M059J (cell line): Measurements from ENCODE around the gene NPB. TPM values are rescaled to one million over a fixed set of nuclear protein-coding genes. Genes with fewer than 3 reads are reported as not detected.

Experiments used
- DNase-seq: peaks from one replicate; pipeline ENCODE4 v3.0.0-alpha.2; 2012; ENCODE audit warnings: low read depth
- total RNA-seq: library from RNA; depleted of rRNA; stranded (reverse); fragments of >200 nt; shearing (Covaris generic); gene quantifications from 2 replicates; pipeline ENCODE4 v1.2.3, GENCODE V29; 2014

Gene NPB
- total RNA-seq, 1 experiment from 2014 or later, result 0.44 TPM

DNA sequence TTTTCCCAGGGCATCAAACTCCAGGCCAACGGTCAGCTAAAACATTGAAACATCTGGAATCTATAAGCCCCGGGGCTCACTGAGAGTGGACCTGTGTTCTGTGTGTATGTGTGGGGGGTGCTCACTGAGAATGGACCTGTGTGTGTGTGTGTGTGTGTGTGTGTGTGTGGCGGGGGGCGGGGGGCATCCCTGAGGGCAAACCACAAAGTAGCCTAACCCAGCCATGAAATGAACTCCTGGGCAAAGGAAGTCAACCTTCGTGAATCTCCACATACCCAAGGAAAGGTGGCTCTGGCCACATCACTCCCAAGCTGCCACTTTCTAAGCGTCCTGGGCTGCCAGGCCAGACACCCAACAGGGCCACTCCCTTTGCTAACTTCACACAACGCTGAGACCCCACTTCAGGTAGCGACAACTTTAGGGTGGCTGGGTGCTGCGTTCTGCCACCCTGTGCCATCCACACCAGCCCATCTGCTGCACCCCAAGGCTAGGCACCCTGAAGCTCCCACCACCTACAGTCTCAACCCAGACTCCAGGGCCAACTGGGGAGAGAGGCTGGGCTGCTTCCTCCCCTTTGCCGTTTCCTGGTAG lies 23.9 kb downstream of the NPB start:
- DNase-seq, result no peak

DNA sequence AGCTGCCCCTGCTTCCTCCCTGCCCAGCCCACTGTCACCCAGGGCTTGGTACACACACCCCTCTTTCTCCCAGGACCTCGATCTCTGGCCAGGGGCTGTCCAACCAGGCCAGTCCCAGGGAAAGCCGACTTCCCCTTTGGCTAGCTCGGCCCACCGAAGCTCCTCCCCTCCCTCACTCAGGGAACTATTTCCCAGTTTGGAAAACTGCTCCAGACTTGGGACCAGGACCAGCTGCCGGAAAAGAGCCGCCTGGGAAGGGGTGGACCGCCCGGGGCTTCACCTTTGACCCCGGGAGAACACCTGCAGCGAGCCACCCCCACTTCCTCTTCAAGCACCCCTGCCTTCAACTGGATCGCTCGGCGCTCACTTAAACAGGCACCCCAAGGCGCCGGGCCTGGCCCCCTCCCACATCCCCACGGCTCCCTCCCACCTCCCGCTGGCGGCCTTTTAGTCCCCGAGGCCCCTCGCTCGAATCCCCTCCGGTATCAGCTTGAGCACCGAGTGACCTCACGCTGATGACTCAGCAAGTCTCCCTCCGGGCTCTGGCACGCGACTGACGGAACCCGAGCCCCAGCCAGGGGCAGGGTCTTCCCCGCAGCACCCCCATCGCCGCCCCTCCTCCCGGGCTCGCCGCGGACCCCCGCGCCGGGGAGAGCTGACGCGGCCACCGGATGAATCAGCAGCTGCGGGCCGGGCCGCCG lies 24.6 kb downstream of the NPB start:
- DNase-seq, result peak; percentile 83

- DNase-seq, result no peak
These were observed 25.2 kb downstream of the NPB start for GRCh38 chr17:81927152-81927652.

DNA sequence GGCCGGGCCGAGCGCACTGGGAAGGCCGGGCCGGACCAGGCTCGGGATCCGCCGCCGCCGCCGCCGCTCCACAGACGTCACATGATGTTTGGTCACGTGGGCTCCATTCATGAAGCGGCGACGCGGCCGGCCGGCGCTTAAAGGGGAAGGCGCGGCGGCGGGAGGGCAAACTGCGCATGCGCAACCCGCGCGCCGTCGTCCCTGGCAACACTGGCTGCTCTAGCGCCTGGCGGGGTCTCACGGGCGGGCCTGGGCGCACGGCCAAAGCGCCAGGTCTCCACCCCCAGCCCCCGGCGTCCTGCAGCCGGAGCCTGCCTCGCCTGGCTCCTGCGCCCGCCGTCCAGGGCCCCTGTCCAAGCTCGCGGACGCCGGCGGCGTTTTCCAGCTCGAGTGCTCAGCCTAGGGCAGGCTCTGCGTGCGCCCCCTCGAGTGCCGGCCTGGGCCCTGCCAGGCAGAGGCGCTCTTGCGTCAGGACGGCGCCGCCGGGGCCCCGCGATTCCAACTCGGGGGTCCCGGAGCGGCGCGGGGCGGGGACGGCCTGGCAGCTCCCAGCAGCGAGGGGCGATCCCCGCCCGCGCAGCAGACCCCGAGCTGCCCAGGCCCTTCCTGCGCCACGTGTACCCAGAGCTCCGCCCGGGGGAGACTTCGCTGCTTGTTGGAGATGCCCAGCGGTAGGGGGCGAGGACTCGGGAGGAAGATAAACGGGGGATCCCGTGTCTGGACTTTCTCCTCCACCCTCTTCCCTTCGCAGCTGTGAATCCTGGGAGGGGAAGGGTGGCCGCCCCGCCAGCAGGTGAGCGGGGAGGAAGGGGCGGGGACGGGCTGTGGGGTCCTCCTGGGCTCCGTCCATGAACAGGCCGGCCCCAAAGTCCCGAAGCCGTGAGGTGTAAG lies 25.9 kb downstream of the NPB start, which contains the start of gene MAFG:
TSS of gene MAFG (minus strand) at position 83 of the 891 bp plus-strand sequence. CDS start 4,550 bp downstream, outside the sequence.
- DNase-seq, result peak; percentile 93

DNA sequence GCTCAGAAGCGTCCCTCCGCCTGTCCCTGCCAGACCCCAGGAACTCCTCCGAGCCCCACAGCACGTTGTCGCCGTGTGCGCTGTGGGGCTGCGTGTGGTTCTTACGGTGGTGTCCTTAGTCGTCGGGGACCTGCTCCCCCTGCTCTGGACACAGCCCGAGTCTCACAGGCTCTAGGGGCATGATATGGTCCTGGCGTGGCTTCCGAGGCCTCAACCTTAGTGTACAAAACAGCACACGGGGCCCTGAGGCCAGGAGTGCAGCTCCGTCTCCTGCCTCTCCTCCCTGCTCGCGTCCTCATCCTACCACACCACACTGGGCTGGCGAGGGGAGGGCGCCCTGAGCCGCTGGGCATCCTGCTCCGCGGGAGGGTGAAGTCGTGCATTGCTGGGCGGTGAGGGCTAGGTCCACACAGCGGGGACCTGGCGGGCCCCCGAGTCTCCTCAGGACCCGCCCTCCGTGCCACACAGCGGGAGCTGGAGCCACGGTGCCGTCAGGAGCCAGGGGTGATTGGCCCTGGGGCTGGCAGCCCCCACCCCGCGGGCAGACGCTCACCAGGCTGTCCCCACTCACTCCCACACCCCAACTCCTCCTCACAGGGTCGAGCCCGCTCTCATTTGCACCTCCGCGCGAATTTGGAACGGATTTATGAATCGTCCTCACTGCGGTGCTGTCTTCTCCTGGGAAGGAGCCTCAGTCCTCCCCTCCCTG lies 26.7 kb downstream of the NPB start:
- no peak for DNase-seq

GRCh38 chr17:81929253-81930141 lies 27.5 kb downstream of the NPB start:
- DNase-seq, result no peak

DNA sequence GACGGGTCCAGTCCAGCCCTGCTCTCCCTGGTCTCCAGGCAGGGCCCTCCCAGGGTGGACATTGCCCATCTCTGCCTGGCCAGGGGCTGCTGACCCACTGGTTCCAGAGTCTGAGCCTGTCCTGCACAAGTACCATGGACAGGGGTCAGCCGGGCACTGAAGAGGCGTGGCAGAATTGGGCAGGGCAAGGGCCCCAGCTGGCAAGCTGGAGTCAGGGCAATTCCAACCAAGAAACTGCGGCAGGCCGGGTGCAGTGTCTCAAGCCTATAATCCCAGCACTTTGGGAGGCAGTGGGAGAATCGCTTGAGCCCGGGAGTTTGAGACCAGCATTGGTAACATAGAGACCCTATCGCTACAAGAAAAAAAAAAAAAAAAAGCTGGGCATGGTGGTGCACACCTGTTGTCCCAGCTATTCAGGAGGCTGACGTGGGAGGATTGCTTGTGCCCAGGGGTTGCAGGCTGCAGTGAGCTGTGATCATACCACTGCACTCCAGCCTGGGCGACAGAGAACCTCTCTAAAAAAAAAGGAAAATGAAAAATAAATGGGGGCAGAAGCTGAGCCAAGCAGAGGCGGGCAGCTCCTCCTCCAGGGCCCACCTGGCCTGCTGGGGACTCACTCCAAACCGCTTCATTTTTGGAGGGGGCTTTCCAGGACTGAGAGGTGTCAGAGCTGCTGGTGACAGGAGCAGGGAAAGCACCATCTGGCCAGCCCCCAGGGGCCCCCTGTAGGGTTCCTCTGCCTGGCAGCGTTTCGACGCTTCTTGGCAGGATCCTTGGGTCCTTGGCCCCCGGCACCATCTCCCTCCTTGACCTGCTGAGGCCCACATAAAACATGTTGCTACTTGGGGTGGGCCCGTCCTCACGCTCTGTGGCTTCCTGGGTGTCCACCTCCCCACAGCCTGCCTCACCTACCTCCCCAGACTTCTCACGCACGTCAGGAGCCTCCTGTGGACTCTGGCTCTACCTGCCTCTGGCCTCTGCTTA lies 28.4 kb downstream of the NPB start:
- DNase-seq, result no peak

- DNase-seq, result no peak
These were observed 29.1 kb downstream of the NPB start for GRCh38 chr17:81931189-81931556.

GRCh38 chr17:81931557-81932332 lies 29.7 kb downstream of the NPB start:
- DNase-seq, result no peak

DNA sequence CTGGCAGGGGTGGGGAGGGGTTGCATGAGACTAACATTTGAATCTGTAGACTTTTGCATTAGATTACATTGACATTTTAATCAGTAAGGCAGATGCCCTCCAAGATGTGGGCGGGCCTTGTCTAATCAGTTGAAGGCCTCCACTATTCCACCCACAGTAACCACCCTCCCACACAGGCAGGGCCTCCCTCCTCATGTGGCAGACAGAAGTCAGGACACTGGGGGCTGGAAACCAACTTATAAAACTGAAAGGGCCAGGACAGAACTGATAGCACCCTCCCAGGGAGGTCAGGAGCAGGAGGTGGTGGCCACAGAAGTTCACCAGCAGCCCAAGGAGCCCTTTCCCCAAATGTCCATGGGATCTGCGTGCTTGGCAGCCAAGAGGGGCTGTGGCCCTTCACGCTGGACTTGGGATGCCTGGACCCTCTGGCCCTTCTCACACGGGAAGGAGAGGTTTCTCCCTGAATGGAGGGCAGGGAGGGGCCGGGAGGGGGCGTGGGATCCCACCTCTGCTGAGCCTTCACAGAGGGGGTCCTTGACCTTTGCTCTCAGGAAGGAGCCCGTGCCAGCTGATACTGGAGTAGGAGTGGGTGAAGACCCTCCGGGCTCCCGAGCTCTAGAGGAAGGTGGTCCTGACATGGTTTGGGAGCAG lies 30.4 kb downstream of the NPB start:
- DNase-seq, result no peak

DNA sequence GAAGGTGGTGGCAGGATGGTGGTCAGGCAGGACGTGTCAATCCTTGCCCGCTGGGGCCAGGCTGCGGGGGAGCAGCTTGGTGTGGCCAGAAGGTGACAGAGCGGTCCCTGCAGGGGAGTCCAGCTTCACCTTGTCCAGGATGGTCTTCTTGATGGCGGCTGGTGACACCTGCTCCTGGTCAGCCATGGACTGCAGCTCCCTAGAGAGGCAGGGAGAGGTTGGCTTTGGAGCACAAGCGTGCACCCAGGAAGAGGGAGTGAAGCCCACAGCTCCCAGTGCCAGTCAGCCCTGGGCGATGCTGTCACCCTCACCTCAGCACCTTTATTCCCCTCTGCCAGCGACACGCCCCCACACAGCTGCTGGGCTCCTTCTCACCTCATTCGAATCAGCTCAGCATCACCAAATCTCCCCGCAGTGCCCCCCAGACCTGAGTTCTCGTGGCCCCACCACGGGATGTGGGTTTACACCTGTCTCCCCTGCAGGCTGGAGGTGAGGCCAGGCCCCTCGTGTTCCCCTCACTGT lies 31.2 kb downstream of the NPB start:
- no peak for DNase-seq

- DNase-seq, result no peak
These were observed 32.2 kb downstream of the NPB start for GRCh38 chr17:81934098-81934757.

DNA sequence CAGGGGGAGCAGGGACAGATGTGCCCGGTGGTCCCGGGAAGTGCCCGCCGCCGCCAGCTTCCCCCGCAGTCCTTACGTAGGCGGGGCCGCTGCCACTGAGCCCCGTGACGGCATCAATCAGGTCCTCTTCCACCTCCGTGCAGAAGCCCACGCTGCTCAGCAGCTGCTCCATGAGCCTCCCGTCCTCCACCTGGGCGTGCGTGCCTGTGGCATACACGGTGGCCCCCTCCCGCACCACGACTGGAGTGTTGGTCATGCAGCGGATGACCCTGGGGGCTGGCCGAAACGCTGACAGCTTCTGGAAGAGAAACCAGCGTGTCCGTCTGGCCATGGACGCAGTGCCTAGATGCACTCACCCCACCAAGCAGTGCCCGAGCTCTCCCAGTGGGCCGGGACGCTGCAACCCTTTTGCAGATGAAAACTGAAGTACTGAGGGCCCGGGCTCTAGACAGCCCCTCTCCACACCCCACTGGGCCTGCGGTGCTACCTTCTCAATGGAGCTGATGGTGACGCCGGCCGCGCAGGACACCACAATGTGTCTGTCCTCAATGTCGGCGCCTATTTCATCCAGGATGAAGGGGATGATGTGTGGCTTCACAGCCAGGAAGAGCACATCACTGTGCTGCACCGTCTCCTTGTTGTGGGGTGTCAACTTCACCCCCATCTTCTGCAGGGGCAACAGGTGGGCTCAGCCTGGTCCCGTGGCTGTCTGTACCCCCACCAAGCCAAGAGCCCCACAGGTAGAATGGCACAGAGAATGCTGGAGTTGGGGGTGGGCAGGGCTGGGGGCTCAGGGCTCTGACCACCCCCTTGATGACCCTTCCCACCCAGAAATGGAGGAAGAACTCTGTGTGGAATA lies 33.0 kb downstream of the NPB start:
- no peak for DNase-seq

DNA sequence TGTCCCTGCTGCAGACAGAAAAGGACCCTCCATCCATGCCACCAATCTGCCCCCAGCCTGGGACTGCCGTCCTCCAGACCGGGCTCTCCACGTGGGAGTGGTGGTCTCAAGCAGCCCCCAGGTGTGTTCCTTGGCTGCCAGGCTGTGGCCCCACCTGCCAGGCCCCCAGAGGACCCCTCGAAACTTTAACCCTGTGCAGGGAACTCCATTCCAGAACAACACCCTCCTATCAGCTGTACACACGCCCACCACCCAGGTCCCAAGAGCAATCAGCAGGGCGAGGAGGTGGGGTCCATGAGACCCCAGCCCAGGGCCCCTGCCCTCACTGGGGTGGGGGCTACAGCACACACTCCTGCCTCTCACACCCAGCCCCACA lies 33.7 kb downstream of the NPB start:
- DNase-seq, result no peak

DNA sequence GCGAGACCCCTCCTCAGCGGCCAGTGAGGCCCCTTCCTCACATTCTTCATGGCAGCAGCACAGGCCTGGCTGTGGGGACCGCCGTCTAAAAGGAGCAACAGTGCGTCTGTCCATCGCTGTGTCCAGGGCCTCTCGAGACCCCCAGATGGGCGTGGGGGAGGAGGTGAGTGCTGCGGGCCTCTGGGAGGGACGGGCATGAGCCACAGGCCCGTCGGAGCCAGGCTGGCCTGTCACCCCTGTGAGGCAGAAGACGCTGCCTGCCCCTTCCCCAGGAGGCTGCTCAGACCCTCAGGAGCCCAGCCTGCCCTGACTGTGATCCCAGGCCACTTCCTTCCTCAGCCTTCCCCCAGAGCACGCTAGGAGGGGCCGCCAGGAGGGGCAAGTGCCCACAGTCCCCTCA lies 37.2 kb downstream of the NPB start:
- DNase-seq, result no peak

DNA sequence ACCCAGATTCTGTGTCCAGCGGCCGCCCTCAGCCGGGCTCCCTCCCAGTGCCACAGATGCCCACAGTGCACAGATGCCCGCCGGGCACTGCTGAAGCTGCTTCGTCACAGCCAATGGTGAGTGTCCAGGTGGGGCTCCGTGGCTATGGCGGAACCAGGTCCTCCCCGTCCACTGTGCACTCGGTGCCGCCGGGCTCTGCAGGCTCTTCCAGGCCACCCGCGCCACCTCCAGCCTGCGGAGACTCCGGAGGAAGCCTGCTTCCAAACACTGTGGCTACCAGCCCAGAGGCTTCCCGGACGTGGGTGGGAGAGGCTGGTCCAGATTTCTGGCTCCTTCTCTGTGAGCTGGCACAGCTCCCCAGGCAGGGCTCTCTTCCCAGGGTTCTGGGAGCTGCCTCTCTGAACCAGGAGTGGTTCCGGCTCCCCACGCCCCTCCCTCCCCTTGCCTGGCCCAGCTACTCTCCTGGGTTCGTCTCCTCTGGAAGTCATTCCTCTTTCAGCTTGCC lies 37.9 kb downstream of the NPB start:
- DNase-seq, result no peak
